ENCODE data around the gene RFT1.

GRCh38 chr3:53111822-53112221 lies 18.4 kb downstream of the RFT1 start:
- TF ChIP-seq L3MBTL2 (conservative IDR thresholded peaks at IDR 0.05) (no peak), SUZ12 (IDR thresholded peaks at IDR 0.05) (no peak), ELF4 (IDR thresholded peaks at IDR 0.05) (no peak), SP1 (IDR thresholded peaks at IDR 0.05) (no peak), HDGF (IDR thresholded peaks at IDR 0.05; ENCODE audit: borderline replicate concordance) (no peak), ZNF384 (IDR thresholded peaks at IDR 0.05) (no peak), FOXK2 (IDR thresholded peaks at IDR 0.05) (no peak), ARNT (IDR thresholded peaks at IDR 0.05) (no peak), FOXA1 (IDR thresholded peaks at IDR 0.05) (no peak), PKNOX1 (IDR thresholded peaks at IDR 0.05) (no peak)
